Activated T-helper 2 cell treated with anti-CD3 and anti-CD28 coated beads, Interferon-gamma antibody, Interleukin-2, Interleukin-4, amounts not matched to agents 10 μg/mL and 5 μg/mL and 100 μg/mL, durations not matched to agents 14 hours and 24 hours and 36 hours (primary cell): ENCODE results near the gene SELE. TPM values are rescaled to one million over a fixed set of nuclear protein-coding genes. Genes with fewer than 3 reads are reported as not detected.

Experiments used
- total RNA-seq: library from RNA; stranded (reverse); gene quantifications from 2 replicates; pipeline ENCODE4 v1.2.3, GENCODE V29; 2022

SELE gene
- total RNA-seq, 1 donor from 2014 or later: not detected

Other genes with a start within 250 kb of the SELE start
- 11.2 and 11.9 TPM in 2 replicates for gene SLC19A2, start 248.1 kb downstream of the SELE start, total RNA-seq
- gene F5, start 147.6 kb downstream of the SELE start, total RNA-seq: 25.0 and 26.0 TPM in 2 replicates
- 0.16 and 0.25 TPM in 2 replicates for gene SELP, start 104.0 kb downstream of the SELE start, total RNA-seq
- gene SELL, start 22.5 kb downstream of the SELE start, total RNA-seq: 63.0 and 64.9 TPM in 2 replicates
- gene METTL18, start 60.8 kb upstream of the SELE start, total RNA-seq: 8.9 and 10.9 TPM in 2 replicates
- 9.5 and 10.2 TPM in 2 replicates for gene SCYL3, start 159.8 kb upstream of the SELE start, total RNA-seq